ENCODE measurements around the gene EBI3. TPM values are rescaled to one million over a fixed set of nuclear protein-coding genes. Genes with fewer than 3 reads are reported as not detected.

The EBI3 gene
- 1.2 and 1.4 TPM in 2 replicates for total RNA-seq (2021)
- long read RNA-seq, partial matches to known transcripts = 0 of 2 reads
- long read RNA-seq, other reads (novel, unspliced or antisense) = 0 of 2 reads

GRCh38 chr19:4229179-4229931 lies at the start of gene EBI3:
Gene EBI3, plus strand, starts transcription at chr19:4229523. Its CDS starts 28 bp downstream, at chr19:4229551.
- Histone ChIP-seq H3K9ac (ENCODE audit: extremely low read depth, insufficient read length, low read length) (no peak within 1 kb of the TSS), H2AFZ (ENCODE audit: low read length) (no peak within 1 kb of the TSS)
- peak; percentile 54 for DNase-seq

More at GRCh38 chr19:4229179-4229931, at the start of gene EBI3:
- Mint-ChIP-seq H3K9me3 (peaks cover 1 to 5% of the 10 kb centered on the region in 2 experiments; a peak in 2 of 5 replicates), H3K27me3 (ENCODE audit: low read depth) (peaks cover 8% of the 10 kb centered on the region), H3K36me3 (ENCODE audit: insufficient read depth in 1 of 3, low read depth in 3 of 3) (peaks cover 0 to 4% (median 0%) of the 10 kb centered on the region in 3 experiments; a peak in 2 of 7 replicates), H3K4me3 (no peak within 1 kb of the TSS), H3K27ac (peak within 1 kb of the TSS in 1 of 3 experiments; percentile 53; a peak in 1 of 7 replicates), H3K4me1 (peaks cover 0 to 2% of the 10 kb centered on the region in 2 experiments; a peak in 1 of 4 replicates)
- no CpG with 5 or more reads among the region's 19 CpGs for WGBS (ENCODE audit: extremely low coverage, insufficient read length, low lambda C conversion rate)
- Histone ChIP-seq H4K20me1 (ENCODE audit: control insufficient read depth, insufficient read depth, insufficient read length) (peaks cover 3% of the 10 kb centered on the region), H2AK5ac (ENCODE audit: insufficient read length, low read length) (no peak within 1 kb of the TSS), H4K5ac (ENCODE audit: insufficient read length, low read depth, low read length) (no peak within 1 kb of the TSS), H2BK120ac (ENCODE audit: low read depth, low read length, poor library complexity, severe bottlenecking) (no peak within 1 kb of the TSS), H2BK20ac (ENCODE audit: low read depth, low read length, poor library complexity, severe bottlenecking) (no peak within 1 kb of the TSS), H2BK15ac (ENCODE audit: low read depth, low read length) (no peak within 1 kb of the TSS), H3K27me3 (ENCODE audit: insufficient read depth, low read length) (no peaks in the 10 kb centered on the region), H2BK5ac (ENCODE audit: insufficient read length, low read length) (no peak within 1 kb of the TSS), H3K23me2 (ENCODE audit: insufficient read length, low read depth, low read length, poor library complexity, severe bottlenecking) (peaks cover 3% of the 10 kb centered on the region), H3K4me1 (ENCODE audit: insufficient read depth, low read length) (no peaks in the 10 kb centered on the region), H3K4me2 (ENCODE audit: insufficient read depth, insufficient read length, low read length) (peak within 1 kb of the TSS; percentile 6), H2BK12ac (ENCODE audit: insufficient read length, low read depth, low read length) (no peak within 1 kb of the TSS), H3K79me2 (ENCODE audit: insufficient read depth, low read length) (no peaks in the 10 kb centered on the region), H3K27ac (ENCODE audit: insufficient read length, low read depth, low read length) (no peak within 1 kb of the TSS), H4K91ac (ENCODE audit: insufficient read length, low read depth, low read length) (no peak within 1 kb of the TSS), H3K56ac (ENCODE audit: insufficient read length, low read depth, low read length) (no peak within 1 kb of the TSS), H3K4ac (ENCODE audit: low read depth, low read length) (no peak within 1 kb of the TSS), H3K14ac (ENCODE audit: insufficient read depth, low read length) (no peak within 1 kb of the TSS; the same call in 1 of the 2 replicates), H3K9me3 (ENCODE audit: control insufficient read depth, low read depth, low read length) (no peaks in the 10 kb centered on the region), H3K79me1 (ENCODE audit: insufficient read depth, low read depth, low read length, poor library complexity, severe bottlenecking) (no peaks in the 10 kb centered on the region), H3T11ph (ENCODE audit: low read length) (no peak within 1 kb of the TSS), H4K8ac (replicated peaks; ENCODE audit: insufficient read length, low read depth, low read length) (no peak within 1 kb of the TSS), H3K23ac (ENCODE audit: insufficient read length, low read depth, low read length) (no peak within 1 kb of the TSS), H3K18ac (ENCODE audit: insufficient read length, low read depth, low read length) (no peak within 1 kb of the TSS)
- TF ChIP-seq CTCF (conservative IDR thresholded peaks at IDR 0.05) = no peak
